GM21423 (cell line): Measurements from ENCODE around the gene GAST.
"Not testable (repeated sequence)": the region's sequence is repeated elsewhere in the genome, so short reads cannot be mapped to it uniquely, and the experiment has no call there.

Experiments used
- ATAC-seq: cut with Tn5 transposase; IDR thresholded peaks from one replicate; pipeline ENCODE4 v1.9.1; 2021; ENCODE audit warnings: mild to moderate bottlenecking, moderate library complexity; ENCODE audit not compliant: unreplicated experiment

GAST gene

GRCh38 chr17:41683441-41684007 is 28.6 kb upstream of the GAST start:
- ATAC-seq, result no peak

GRCh38 chr17:41684035-41684434 is 28.1 kb upstream of the GAST start:
- no peak for ATAC-seq

GRCh38 chr17:41685753-41686152 is 26.4 kb upstream of the GAST start:
- not testable (repeated sequence) for ATAC-seq

GRCh38 chr17:41686281-41686680 is 25.9 kb upstream of the GAST start:
- ATAC-seq, result no peak

- ATAC-seq, result no peak
These were observed 24.1 kb upstream of the GAST start for GRCh38 chr17:41687828-41688640.

GRCh38 chr17:41688641-41689496 is 23.3 kb upstream of the GAST start, which contains the start of gene EIF1:
EIF1 (plus strand) TSS chr17:41688885; CDS start chr17:41689039, 154 bp downstream.
- ATAC-seq, result peak; percentile 69

GRCh38 chr17:41689497-41690299 is 22.4 kb upstream of the GAST start:
- no peak for ATAC-seq

GRCh38 chr17:41690497-41690896 is 21.6 kb upstream of the GAST start:
- no peak for ATAC-seq

GRCh38 chr17:41691031-41691777 is 20.9 kb upstream of the GAST start:
- ATAC-seq, result no peak

- no peak for ATAC-seq
These were observed 19.2 kb upstream of the GAST start for GRCh38 chr17:41692722-41693521.

GRCh38 chr17:41695134-41695661 is 16.9 kb upstream of the GAST start:
- ATAC-seq, result no peak

- ATAC-seq, result no peak
These were observed 16.0 kb upstream of the GAST start for GRCh38 chr17:41695954-41696757.

- ATAC-seq, result no peak
These were observed 14.8 kb upstream of the GAST start for GRCh38 chr17:41697122-41697962.

- ATAC-seq, result not testable (repeated sequence)
These were observed 11.3 kb upstream of the GAST start for GRCh38 chr17:41700843-41701242.

- no peak for ATAC-seq
These were observed 9.4 kb upstream of the GAST start for GRCh38 chr17:41702712-41703111.

GRCh38 chr17:41705271-41705991 is 6.7 kb upstream of the GAST start:
- no peak for ATAC-seq
